Measurements from ENCODE around the gene PKMYT1. TPM values are rescaled to one million over a fixed set of nuclear protein-coding genes. Genes with fewer than 3 reads are reported as not detected.

The PKMYT1 gene
- total and polyA plus RNA-seq, 2 experiments from 2014 or later: 28.1 to 30.6 TPM

DNA sequence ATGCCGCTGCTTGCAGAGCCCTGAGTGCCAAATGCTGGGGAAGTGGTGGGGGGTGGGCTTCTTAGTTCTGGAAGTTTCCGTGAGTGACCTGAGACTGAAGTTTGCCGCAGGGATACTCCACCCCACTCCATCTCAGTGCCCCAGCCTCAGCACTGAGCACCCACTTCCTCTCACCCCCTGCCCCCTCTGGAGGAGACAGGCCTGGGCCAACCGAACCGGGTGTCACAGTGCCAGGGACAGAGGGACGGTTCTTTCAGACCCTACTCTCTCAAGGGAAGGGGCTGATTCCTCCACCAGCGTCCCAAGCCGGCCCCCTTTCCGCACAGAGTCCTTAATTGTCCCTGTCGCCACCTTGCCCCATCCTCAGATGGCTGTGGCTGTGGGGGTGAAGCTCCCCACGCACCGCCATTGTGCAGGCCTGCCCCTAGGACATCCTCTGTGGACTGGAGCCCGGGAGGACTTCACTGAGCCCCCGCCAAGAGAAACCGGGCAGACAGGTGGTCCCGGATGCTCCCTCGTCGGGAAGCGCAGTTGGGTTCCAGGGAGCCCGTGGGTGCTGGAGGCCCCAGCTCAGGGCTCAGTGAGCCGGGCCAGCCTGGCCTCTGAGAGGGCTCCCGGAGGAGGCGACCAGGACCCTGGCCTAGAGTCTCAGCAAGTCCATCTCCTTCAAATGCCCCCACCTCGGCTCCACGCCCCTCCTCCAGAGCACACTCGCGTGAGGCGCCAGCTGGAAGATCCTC lies 17.7 kb downstream of the PKMYT1 start:
- no peak for DNase-seq (ENCODE audit: low read depth in 1 of 2, low spot score in 1 of 2)
- H3K36me3 ChIP-seq: no peaks in the 10 kb centered on the region
- H3K9me3 ChIP-seq (ENCODE audit: low read depth): no peaks in the 10 kb centered on the region
- no peak for TF ChIP-seq CTCF (IDR thresholded peaks at IDR 0.05; ENCODE audit: low read depth, low read length)
- H3K27me3 ChIP-seq: peaks cover 44% of the 10 kb centered on the region
- H3K4me1 ChIP-seq (ENCODE audit: low read depth): peaks cover 3% of the 10 kb centered on the region
- H3K27ac ChIP-seq: no peak overlapping the region
- no peak overlapping the region for H3K4me3 ChIP-seq

GRCh38 chr16:2960183-2961010 lies 19.8 kb downstream of the PKMYT1 start:
- DNase-seq (ENCODE audit: low read depth in 1 of 2, low spot score in 1 of 2): no peak
- TF ChIP-seq CTCF (IDR thresholded peaks at IDR 0.05; ENCODE audit: low read depth, low read length): no peak
- Histone ChIP-seq H3K27me3 (peaks cover 27% of the 10 kb centered on the region), H3K4me3 (no peak overlapping the region), H3K36me3 (no peaks in the 10 kb centered on the region), H3K9me3 (ENCODE audit: low read depth) (no peaks in the 10 kb centered on the region), H3K27ac (no peak overlapping the region), H3K4me1 (ENCODE audit: low read depth) (peaks cover 3% of the 10 kb centered on the region)

- Histone ChIP-seq H3K9me3 (ENCODE audit: low read depth) (no peaks in the 10 kb centered on the region), H3K4me1 (ENCODE audit: low read depth) (peaks cover 3% of the 10 kb centered on the region), H3K27me3 (peaks cover 21% of the 10 kb centered on the region), H3K36me3 (no peaks in the 10 kb centered on the region), H3K4me3 (no peak overlapping the region), H3K27ac (no peak overlapping the region)
- no peak for TF ChIP-seq CTCF (IDR thresholded peaks at IDR 0.05; ENCODE audit: low read depth, low read length)
- no peak for DNase-seq (ENCODE audit: low read depth in 1 of 2, low spot score in 1 of 2)
These were observed 21.0 kb downstream of the PKMYT1 start for GRCh38 chr16:2959206-2959605.

DNA sequence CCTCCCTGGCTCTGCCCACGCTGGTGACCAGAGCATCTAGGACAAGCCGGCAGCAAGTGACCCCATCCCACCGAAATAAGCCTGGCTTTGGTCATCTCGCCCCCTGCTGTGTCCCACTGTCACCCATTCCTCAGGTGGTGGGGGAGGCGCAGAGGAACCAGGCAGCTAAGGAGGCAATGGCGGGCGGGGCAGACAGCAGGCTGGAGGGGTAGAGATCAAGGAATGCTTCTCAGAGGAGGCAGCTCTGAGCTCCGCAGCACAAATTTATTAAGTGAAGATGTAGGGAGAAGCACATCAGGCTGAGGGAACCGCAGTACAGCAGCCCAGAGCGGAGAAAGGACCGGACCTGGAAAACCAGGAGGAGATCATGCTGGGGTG lies 23.7 kb downstream of the PKMYT1 start:
- Histone ChIP-seq H3K4me1 (ENCODE audit: low read depth) (no peaks in the 10 kb centered on the region), H3K9me3 (ENCODE audit: low read depth) (no peaks in the 10 kb centered on the region), H3K27ac (no peak overlapping the region), H3K36me3 (no peaks in the 10 kb centered on the region), H3K4me3 (no peak overlapping the region), H3K27me3 (no peaks in the 10 kb centered on the region)
- TF ChIP-seq CTCF (IDR thresholded peaks at IDR 0.05; ENCODE audit: low read depth, low read length): no peak
- no peak for DNase-seq (ENCODE audit: low read depth in 1 of 2, low spot score in 1 of 2)

GRCh38 chr16:2955779-2956578 lies 24.3 kb downstream of the PKMYT1 start:
- no peak for DNase-seq (ENCODE audit: low read depth in 1 of 2, low spot score in 1 of 2)
- TF ChIP-seq CTCF (IDR thresholded peaks at IDR 0.05; ENCODE audit: low read depth, low read length): no peak
- no peaks in the 10 kb centered on the region for H3K4me1 ChIP-seq (ENCODE audit: low read depth)
- H3K36me3 ChIP-seq: no peaks in the 10 kb centered on the region
- no peaks in the 10 kb centered on the region for H3K27me3 ChIP-seq
- H3K9me3 ChIP-seq (ENCODE audit: low read depth): no peaks in the 10 kb centered on the region
- H3K4me3 ChIP-seq: no peak overlapping the region
- no peak overlapping the region for H3K27ac ChIP-seq
